KOPT-K1 (cell line): ENCODE results near the gene KIF23.
A peak's percentile ranks its signal among the peaks of the same experiment; 100 is the strongest.

ENCODE experiments used
- H3K27ac ChIP-seq: fragments of 200-600 bp; sonication (generic); 2 replicates; pipeline ENCODE4 v1.5.1; 2016; ENCODE audit warnings: antibody characterized with exemption, mild to moderate bottlenecking, low read depth, low read length; ENCODE audit not compliant: poor library complexity, severe bottlenecking
- H3K36me3 ChIP-seq: fragments of 200-600 bp; sonication (generic); 2 replicates; pipeline ENCODE4 v1.5.1; 2017; ENCODE audit warnings: antibody characterized with exemption, mild to moderate bottlenecking, low read length, moderate library complexity; ENCODE audit not compliant: insufficient read depth
- H3K9me3 ChIP-seq: fragments of 200-600 bp; sonication (generic); 2 replicates; pipeline ENCODE4 v1.5.1; 2017; ENCODE audit warnings: antibody characterized with exemption, low read length, mild to moderate bottlenecking; ENCODE audit not compliant: insufficient read depth, poor library complexity, severe bottlenecking

KIF23 gene

GRCh38 chr15:69410248-69410874, 3.8 kb upstream of the KIF23 start:
- no peaks in the 10 kb centered on the region for H3K9me3 ChIP-seq
- H3K36me3 ChIP-seq, result no peaks in the 10 kb centered on the region
- no peak overlapping the region for H3K27ac ChIP-seq

- peaks cover 9% of the 10 kb centered on the region for H3K36me3 ChIP-seq
These were observed 1.9 kb upstream of the KIF23 start for GRCh38 chr15:69412274-69412673.

GRCh38 chr15:69412701-69413100, 1.4 kb upstream of the KIF23 start:
- Histone ChIP-seq H3K27ac (no peak overlapping the region), H3K36me3 (peaks cover 14% of the 10 kb centered on the region), H3K9me3 (no peaks in the 10 kb centered on the region)

More at GRCh38 chr15:69412274-69412673, 1.9 kb upstream of the KIF23 start:
- Histone ChIP-seq H3K27ac (no peak overlapping the region), H3K9me3 (no peaks in the 10 kb centered on the region)

GRCh38 chr15:69414701-69415167, 585 bp downstream of the KIF23 start:
- Histone ChIP-seq H3K27ac (peak overlapping the region; percentile 89), H3K36me3 (peaks cover 34% of the 10 kb centered on the region), H3K9me3 (no peaks in the 10 kb centered on the region)

- peak overlapping the region; percentile 89 for H3K27ac ChIP-seq
- H3K9me3 ChIP-seq, result no peaks in the 10 kb centered on the region
- peaks cover 41% of the 10 kb centered on the region for H3K36me3 ChIP-seq
These were observed 1.2 kb downstream of the KIF23 start for GRCh38 chr15:69415381-69415780.

- Histone ChIP-seq H3K27ac (no peak overlapping the region), H3K36me3 (peaks cover 63% of the 10 kb centered on the region), H3K9me3 (no peaks in the 10 kb centered on the region)
These were observed 3.4 kb downstream of the KIF23 start for GRCh38 chr15:69417581-69417980.

GRCh38 chr15:69421498-69421897, 7.3 kb downstream of the KIF23 start:
- H3K27ac ChIP-seq, result no peak overlapping the region
- peaks cover 96% of the 10 kb centered on the region for H3K36me3 ChIP-seq
- no peaks in the 10 kb centered on the region for H3K9me3 ChIP-seq

GRCh38 chr15:69422336-69422895, 8.3 kb downstream of the KIF23 start:
- no peak overlapping the region for H3K27ac ChIP-seq
- no peaks in the 10 kb centered on the region for H3K9me3 ChIP-seq
- peaks cover 100% of the 10 kb centered on the region for H3K36me3 ChIP-seq

GRCh38 chr15:69424001-69424400, 9.9 kb downstream of the KIF23 start:
- Histone ChIP-seq H3K9me3 (no peaks in the 10 kb centered on the region), H3K27ac (no peak overlapping the region), H3K36me3 (peaks cover 100% of the 10 kb centered on the region)

- Histone ChIP-seq H3K27ac (no peak overlapping the region), H3K36me3 (peaks cover 100% of the 10 kb centered on the region), H3K9me3 (no peaks in the 10 kb centered on the region)
These were observed 10.7 kb downstream of the KIF23 start for GRCh38 chr15:69424748-69425413.

- Histone ChIP-seq H3K9me3 (no peaks in the 10 kb centered on the region), H3K27ac (no peak overlapping the region), H3K36me3 (peaks cover 98% of the 10 kb centered on the region)
These were observed 19.7 kb downstream of the KIF23 start for GRCh38 chr15:69433831-69434230.

- H3K36me3 ChIP-seq, result peaks cover 98% of the 10 kb centered on the region
- no peak overlapping the region for H3K27ac ChIP-seq
- H3K9me3 ChIP-seq, result no peaks in the 10 kb centered on the region
These were observed 20.1 kb downstream of the KIF23 start for GRCh38 chr15:69434238-69434637.

- Histone ChIP-seq H3K27ac (no peak overlapping the region), H3K9me3 (no peaks in the 10 kb centered on the region), H3K36me3 (peaks cover 98% of the 10 kb centered on the region)
These were observed 20.5 kb downstream of the KIF23 start for GRCh38 chr15:69434679-69435078.

GRCh38 chr15:69435985-69436384, 21.8 kb downstream of the KIF23 start:
- Histone ChIP-seq H3K36me3 (peaks cover 98% of the 10 kb centered on the region), H3K27ac (no peak overlapping the region), H3K9me3 (no peaks in the 10 kb centered on the region)

GRCh38 chr15:69436951-69437350, 22.8 kb downstream of the KIF23 start:
- Histone ChIP-seq H3K9me3 (no peaks in the 10 kb centered on the region), H3K27ac (no peak overlapping the region), H3K36me3 (peaks cover 98% of the 10 kb centered on the region)
